Measurements from ENCODE around the gene RASSF1.
"Not testable (repeated sequence)": the region's sequence is repeated elsewhere in the genome, so short reads cannot be mapped to it uniquely, and the experiment has no call there.

The RASSF1 gene

GRCh38 chr3:50323614-50324199, 16.9 kb downstream of the RASSF1 start:
- no peak for DNase-seq (ENCODE audit: low read depth)

- no peak for DNase-seq (ENCODE audit: low read depth)
Measured at GRCh38 chr3:50323092-50323600, 17.5 kb downstream of the RASSF1 start.

GRCh38 chr3:50322386-50323091, 18.1 kb downstream of the RASSF1 start, which contains the start of gene HYAL2:
HYAL2 (minus strand) TSS chr3:50322745; CDS start chr3:50320489, 2,256 bp downstream.
- no peak for DNase-seq (ENCODE audit: low read depth)

- DNase-seq (ENCODE audit: low read depth), result no peak
Measured at GRCh38 chr3:50322115-50322385, 18.6 kb downstream of the RASSF1 start.

GRCh38 chr3:50321336-50322114, 19.1 kb downstream of the RASSF1 start:
- no peak for DNase-seq (ENCODE audit: low read depth)

GRCh38 chr3:50320853-50321335, 19.7 kb downstream of the RASSF1 start:
- DNase-seq (ENCODE audit: low read depth), result no peak

- DNase-seq (ENCODE audit: low read depth), result no peak
Measured at GRCh38 chr3:50319894-50320625, 20.6 kb downstream of the RASSF1 start.

GRCh38 chr3:50319181-50319893, 21.3 kb downstream of the RASSF1 start:
- no peak for DNase-seq (ENCODE audit: low read depth)

- DNase-seq (ENCODE audit: low read depth), result no peak
Measured at GRCh38 chr3:50318615-50319014, 22.0 kb downstream of the RASSF1 start.

- no peak for DNase-seq (ENCODE audit: low read depth)
Measured at GRCh38 chr3:50318163-50318562, 22.5 kb downstream of the RASSF1 start.

- DNase-seq (ENCODE audit: low read depth), result no peak
Measured at GRCh38 chr3:50317300-50317699, 23.3 kb downstream of the RASSF1 start.

- DNase-seq (ENCODE audit: low read depth), result no peak
Measured at GRCh38 chr3:50316657-50317242, 23.9 kb downstream of the RASSF1 start.

GRCh38 chr3:50314816-50315215, 25.8 kb downstream of the RASSF1 start:
- no peak for DNase-seq (ENCODE audit: low read depth)

GRCh38 chr3:50314342-50314741, 26.3 kb downstream of the RASSF1 start:
- DNase-seq (ENCODE audit: low read depth), result no peak

GRCh38 chr3:50312041-50312440, 28.6 kb downstream of the RASSF1 start:
- not testable (repeated sequence) for DNase-seq (ENCODE audit: low read depth)

- DNase-seq (ENCODE audit: low read depth), result no peak
Measured at GRCh38 chr3:50304601-50305000, 36.0 kb downstream of the RASSF1 start.

GRCh38 chr3:50303013-50303815, 37.4 kb downstream of the RASSF1 start, which contains the start of gene HYAL1:
HYAL1 (minus strand) TSS chr3:50303574; CDS start chr3:50302956, 618 bp downstream.
- DNase-seq (ENCODE audit: low read depth), result no peak

- no peak for DNase-seq (ENCODE audit: low read depth)
Measured at GRCh38 chr3:50302095-50303012, 38.3 kb downstream of the RASSF1 start.

GRCh38 chr3:50300681-50301254, 39.9 kb downstream of the RASSF1 start:
- no peak for DNase-seq (ENCODE audit: low read depth)
